HepG2 (cell line): ENCODE data around the gene PCDH7.

ENCODE experiments used
- FOXA1 ChIP-seq, 2 experiments: fragments of 450-650 bp in 1 of 2; sonication (generic) in 1 of 2; formaldehyde crosslinking in 1 of 2; IDR thresholded peaks; 2 replicates each; pipeline versions ENCODE4 v1.4.0 to v1.6.1; 2016 to 2020; ENCODE audit warnings: missing genetic modification reagents in 1 of 2
- FOXA3 ChIP-seq: IDR thresholded peaks from 2 replicates; pipeline ENCODE4 v1.6.1; 2016; ENCODE audit warnings: missing genetic modification reagents, missing compliant biosample characterization
- IKZF4 ChIP-seq: sonication (generic); formaldehyde crosslinking; IDR thresholded peaks from 2 replicates; pipeline ENCODE4 v1.5.1; 2020; ENCODE audit warnings: borderline replicate concordance, mild to moderate bottlenecking, low read depth, missing genetic modification reagents; ENCODE audit errors: not compliant biosample characterization
- NFE2 ChIP-seq: sonication (generic); formaldehyde crosslinking; IDR thresholded peaks from 2 replicates; pipeline ENCODE4 v1.4.0; 2020; ENCODE audit warnings: missing genetic modification reagents
- POLR2A ChIP-seq, 2 experiments: IDR thresholded peaks; 2 replicates each; pipeline ENCODE4 v1.6.1; 2011; ENCODE audit warnings: low read depth in 2 of 2, low read length in 2 of 2, mild to moderate bottlenecking in 1 of 2, moderate library complexity in 1 of 2; ENCODE audit not compliant: insufficient read depth in 1 of 2
- RXRA ChIP-seq: sonication (generic); formaldehyde crosslinking; IDR thresholded peaks from 2 replicates; pipeline ENCODE4 v1.5.1; 2020; ENCODE audit warnings: missing genetic modification reagents
- TBP ChIP-seq: sonication (generic); formaldehyde crosslinking; IDR thresholded peaks from 2 replicates; pipeline ENCODE4 v1.5.0; 2020; ENCODE audit warnings: missing genetic modification reagents
- ZNF232 ChIP-seq: sonication (generic); formaldehyde crosslinking; IDR thresholded peaks from 2 replicates; pipeline ENCODE4 v1.4.0; 2020; ENCODE audit warnings: missing genetic modification reagents, borderline replicate concordance
- ZNF33B ChIP-seq: sonication (generic); formaldehyde crosslinking; IDR thresholded peaks from 2 replicates; pipeline ENCODE4 v1.5.1; 2020; ENCODE audit warnings: mild to moderate bottlenecking, missing genetic modification reagents
- TF ChIP-seq, protein P1 (sequence below): sonication (generic); formaldehyde crosslinking; IDR thresholded peaks from 2 replicates; pipeline ENCODE4 v1.4.0; 2020; ENCODE audit warnings: missing genetic modification reagents, borderline replicate concordance
- TF ChIP-seq, protein P2 (sequence below): sonication (generic); formaldehyde crosslinking; IDR thresholded peaks from 2 replicates; pipeline ENCODE4 v1.5.0; 2020; ENCODE audit warnings: mild to moderate bottlenecking, missing genetic modification reagents, moderate library complexity

DNA sequence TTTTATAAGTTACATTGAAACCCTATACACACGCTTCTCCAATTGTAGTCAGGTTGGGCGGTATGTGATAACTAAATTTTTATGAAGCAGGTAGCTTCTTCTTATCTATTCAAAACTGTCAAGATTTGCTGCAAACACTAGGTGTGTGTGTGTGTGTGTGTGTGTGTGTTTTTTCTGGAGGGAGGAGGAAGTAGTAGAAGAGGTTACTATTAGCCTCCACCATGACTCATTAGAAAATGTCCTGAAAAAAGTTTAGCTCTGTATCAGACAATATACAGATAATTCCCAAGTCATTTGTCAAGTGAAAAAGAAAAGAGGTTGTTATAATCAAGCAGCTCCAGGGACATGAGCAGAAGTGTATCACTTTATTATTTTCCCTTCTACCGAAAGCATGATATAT, 33.9 kb downstream of the PCDH7 start:
- TF ChIP-seq, protein P1, sequence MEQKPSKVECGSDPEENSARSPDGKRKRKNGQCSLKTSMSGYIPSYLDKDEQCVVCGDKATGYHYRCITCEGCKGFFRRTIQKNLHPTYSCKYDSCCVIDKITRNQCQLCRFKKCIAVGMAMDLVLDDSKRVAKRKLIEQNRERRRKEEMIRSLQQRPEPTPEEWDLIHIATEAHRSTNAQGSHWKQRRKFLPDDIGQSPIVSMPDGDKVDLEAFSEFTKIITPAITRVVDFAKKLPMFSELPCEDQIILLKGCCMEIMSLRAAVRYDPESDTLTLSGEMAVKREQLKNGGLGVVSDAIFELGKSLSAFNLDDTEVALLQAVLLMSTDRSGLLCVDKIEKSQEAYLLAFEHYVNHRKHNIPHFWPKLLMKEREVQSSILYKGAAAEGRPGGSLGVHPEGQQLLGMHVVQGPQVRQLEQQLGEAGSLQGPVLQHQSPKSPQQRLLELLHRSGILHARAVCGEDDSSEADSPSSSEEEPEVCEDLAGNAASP (CRISPR knock-in tag) = no peak
- TF ChIP-seq, protein P2, sequence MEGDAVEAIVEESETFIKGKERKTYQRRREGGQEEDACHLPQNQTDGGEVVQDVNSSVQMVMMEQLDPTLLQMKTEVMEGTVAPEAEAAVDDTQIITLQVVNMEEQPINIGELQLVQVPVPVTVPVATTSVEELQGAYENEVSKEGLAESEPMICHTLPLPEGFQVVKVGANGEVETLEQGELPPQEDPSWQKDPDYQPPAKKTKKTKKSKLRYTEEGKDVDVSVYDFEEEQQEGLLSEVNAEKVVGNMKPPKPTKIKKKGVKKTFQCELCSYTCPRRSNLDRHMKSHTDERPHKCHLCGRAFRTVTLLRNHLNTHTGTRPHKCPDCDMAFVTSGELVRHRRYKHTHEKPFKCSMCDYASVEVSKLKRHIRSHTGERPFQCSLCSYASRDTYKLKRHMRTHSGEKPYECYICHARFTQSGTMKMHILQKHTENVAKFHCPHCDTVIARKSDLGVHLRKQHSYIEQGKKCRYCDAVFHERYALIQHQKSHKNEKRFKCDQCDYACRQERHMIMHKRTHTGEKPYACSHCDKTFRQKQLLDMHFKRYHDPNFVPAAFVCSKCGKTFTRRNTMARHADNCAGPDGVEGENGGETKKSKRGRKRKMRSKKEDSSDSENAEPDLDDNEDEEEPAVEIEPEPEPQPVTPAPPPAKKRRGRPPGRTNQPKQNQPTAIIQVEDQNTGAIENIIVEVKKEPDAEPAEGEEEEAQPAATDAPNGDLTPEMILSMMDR (CRISPR knock-in tag) = no peak
- no peak for TF ChIP-seq ZNF33B (CRISPR knock-in tag)
- TF ChIP-seq TBP (CRISPR knock-in tag) = no peak
- TF ChIP-seq FOXA3 (CRISPR knock-in tag) = no peak
- no peak for TF ChIP-seq POLR2A (IDR thresholded peaks at IDR 0.05; ENCODE audit: insufficient read depth in 1 of 2, low read depth in 2 of 2, low read length in 2 of 2)
- no peak for TF ChIP-seq NFE2 (CRISPR knock-in tag)
- no peak for TF ChIP-seq RXRA (CRISPR knock-in tag)
- no peak for TF ChIP-seq FOXA1 (IDR thresholded peaks at IDR 0.05)
- no peak for TF ChIP-seq FOXA1 (CRISPR knock-in tag; IDR thresholded peaks at IDR 0.05)
- TF ChIP-seq ZNF232 = no peak
- no peak for TF ChIP-seq IKZF4 (CRISPR knock-in tag)
